A549 (cell line): ENCODE data around the gene CEP128. TPM values are rescaled to one million over a fixed set of nuclear protein-coding genes. Genes with fewer than 3 reads are reported as not detected.

Experiments
- ATAC-seq, 2 experiments: fragments of 200-7000 bp in 1 of 2; fragments of >200 bp in 1 of 2; cut with Nextera tagmentation in 1 of 2; cut with Tn5 transposase in 1 of 2; 3 replicates each; pipeline versions ENCODE4 v1.8.0 to v1.9.1; 2018 to 2020; ENCODE audit warnings: mild to moderate bottlenecking in 1 of 2, moderate library complexity in 1 of 2
- CTCF ChIA-PET: fragments of 300-600 bp; sonication (Branson Sonifier 250); formaldehyde crosslinking; extraction: SDS; loops from one replicate; lab custom pipeline; 2021; ENCODE audit warnings: antibody characterized with exemption, inconsistent platforms; lab: Yijun Ruan, JAX
- POLR2A ChIA-PET: fragments of 350-600 bp; formaldehyde crosslinking; extraction: SDS; loops from one replicate; lab custom pipeline; 2021; ENCODE audit warnings: antibody characterized with exemption, inconsistent platforms; lab: Yijun Ruan, JAX
- DNase-seq, 2 experiments: peaks; one replicate each; pipeline versions ENCODE4 v3.0.0 to v3.0.0-alpha.2; 2011 to 2016; ENCODE audit warnings: low read depth in 1 of 2, low spot score in 1 of 2
- FAIRE-seq: peaks from 2 replicates; lab custom pipeline; 2011; peaks lifted over from hg19 to GRCh38; lab: Jason Lieb, UNC
- H3K27ac ChIP-seq, 2 experiments: fragments of >200 bp; sonication (Bioruptor Twin); formaldehyde crosslinking; 3 replicates each; pipeline ENCODE4 v1.5.1; 2016 to 2017
- H3K4me1 ChIP-seq: fragments of >200 bp; sonication (Bioruptor Twin); formaldehyde crosslinking; 3 replicates; pipeline ENCODE4 v1.6.1; 2016
- H3K4me2 ChIP-seq: fragments of >200 bp; sonication (Bioruptor Twin); formaldehyde crosslinking; 3 replicates; pipeline ENCODE4 v1.6.1; 2016
- H3K4me3 ChIP-seq: fragments of >200 bp; sonication (Bioruptor Twin); formaldehyde crosslinking; 3 replicates; pipeline ENCODE4 v1.5.1; 2016
- H3K9me3 ChIP-seq: fragments of >200 bp; sonication (Bioruptor Twin); formaldehyde crosslinking; 3 replicates; pipeline ENCODE4 v1.6.1; 2016
- CHD2 ChIP-seq: fragments of 150-350 bp; IDR thresholded peaks from 2 replicates; pipeline ENCODE4 v1.6.1; 2014; ENCODE audit warnings: low read length; ENCODE audit not compliant: partially characterized antibody
- EHF ChIP-seq: fragments of 250-450 bp; sonication (Bioruptor Pico); IDR thresholded peaks from 2 replicates; pipeline ENCODE4 v1.5.0; 2020; ENCODE audit warnings: mild to moderate bottlenecking
- EHMT2 ChIP-seq: fragments of 200-600 bp; sonication (generic); IDR thresholded peaks from 2 replicates; pipeline ENCODE4 v1.6.1; 2016; ENCODE audit warnings: antibody characterized with exemption, low read depth, mild to moderate bottlenecking, moderate library complexity
- FOSB ChIP-seq: fragments of 250-450 bp; sonication (Bioruptor Pico); IDR thresholded peaks from 2 replicates; pipeline ENCODE4 v1.5.0; 2020; ENCODE audit warnings: mild to moderate bottlenecking, moderate library complexity
- JUNB ChIP-seq: fragments of >200 bp; sonication (Bioruptor Twin); formaldehyde crosslinking; IDR thresholded peaks from 2 replicates; pipeline ENCODE4 v1.6.1; 2016
- KDM1A ChIP-seq: fragments of 200-600 bp; sonication (generic); IDR thresholded peaks from 2 replicates; pipeline ENCODE4 v1.6.1; 2016; ENCODE audit warnings: low read depth, mild to moderate bottlenecking
- KDM5A ChIP-seq: fragments of 200-600 bp; sonication (generic); IDR thresholded peaks from 2 replicates; pipeline ENCODE4 v1.6.1; 2016; ENCODE audit warnings: antibody characterized with exemption, mild to moderate bottlenecking
- SMC3 ChIP-seq: fragments of >200 bp; sonication (Bioruptor Twin); formaldehyde crosslinking; IDR thresholded peaks from 3 replicates; pipeline ENCODE4 v1.6.1; 2018; ENCODE audit warnings: inconsistent platforms
- SREBF2 ChIP-seq: fragments of 450-650 bp; IDR thresholded peaks from 2 replicates; pipeline ENCODE4 v1.6.1; 2014; ENCODE audit warnings: mild to moderate bottlenecking, moderate library complexity
- ZC3H11A ChIP-seq: fragments of 450-650 bp; IDR thresholded peaks from 2 replicates; pipeline ENCODE4 v1.6.1; 2014; ENCODE audit warnings: antibody characterized with exemption, mild to moderate bottlenecking
- ZFP36 ChIP-seq: fragments of 450-650 bp; IDR thresholded peaks from 2 replicates; pipeline ENCODE4 v1.6.1; 2014; ENCODE audit warnings: borderline replicate concordance; ENCODE audit not compliant: partially characterized antibody
- ZSCAN20 ChIP-seq: fragments of 250-450 bp; sonication (Bioruptor Pico); IDR thresholded peaks from 2 replicates; pipeline ENCODE4 v1.8.0; 2022; ENCODE audit warnings: mild to moderate bottlenecking, moderate library complexity
- WGBS: methylation state at CpG from one replicate; pipeline ENCODE4 v1.1.6; 2017; ENCODE audit errors: missing lambda C conversion rate; 5-methylcytosine and 5-hydroxymethylcytosine counted together
- polyA plus RNA-seq, 4 experiments: library from polyadenylated mRNA; depleted of rRNA in 3 of 4; stranded (reverse); fragments of >200 nt; fragmentation: RNase III in 1 of 4; extraction: RNeasy Plus Mini Kit Qiagen cat#74134 plus additional on column Dnase treatment in 1 of 4; gene quantifications; 2 replicates in 3 of 4; 3 replicates in 1 of 4; pipeline ENCODE4 v1.2.3, GENCODE V29; 2011 to 2017
- TF ChIP-seq, protein P1 (sequence below): fragments of 450-650 bp; IDR thresholded peaks from 2 replicates; pipeline ENCODE4 v1.6.1; 2014; ENCODE audit warnings: antibody characterized with exemption
- TF ChIP-seq, protein P2 (sequence below): fragments of 200-600 bp; sonication (generic); IDR thresholded peaks from 2 replicates; pipeline ENCODE4 v1.6.1; 2016; ENCODE audit warnings: antibody characterized with exemption, mild to moderate bottlenecking, moderate library complexity
- TF ChIP-seq, protein P3 (sequence below): IDR thresholded peaks from 2 replicates; pipeline ENCODE4 v1.6.1; 2012
- TF ChIP-seq, protein P4 (sequence below): IDR thresholded peaks from 2 replicates; pipeline ENCODE4 v1.6.1; 2012; ENCODE audit warnings: low read depth, borderline replicate concordance
- TF ChIP-seq, protein P5 (sequence below): fragments of >200 bp; sonication (Bioruptor Twin); formaldehyde crosslinking; IDR thresholded peaks from 2 replicates; pipeline ENCODE4 v1.6.1; 2016
- TF ChIP-seq, protein P6 (sequence below): fragments of 250-450 bp; sonication (Bioruptor Pico); IDR thresholded peaks from 2 replicates; pipeline ENCODE4 v1.5.0; 2020; ENCODE audit warnings: low read depth, mild to moderate bottlenecking, moderate library complexity
- TF ChIP-seq, protein P7 (sequence below): IDR thresholded peaks from 2 replicates; pipeline ENCODE4 v1.6.1; 2012
- TF ChIP-seq, protein P8 (sequence below): fragments of >200 bp; sonication (Bioruptor Twin); formaldehyde crosslinking; IDR thresholded peaks from 3 replicates; pipeline ENCODE4 v1.5.1; 2016
- TF ChIP-seq, protein P9 (sequence below): fragments of 150-350 bp; IDR thresholded peaks from 2 replicates; pipeline ENCODE4 v1.6.1; 2014; ENCODE audit warnings: low read depth, mild to moderate bottlenecking, low read length

Gene CEP128
- polyA plus RNA-seq, 2 of the 4 experiments (the other 2 are of a cell fraction), result 5.8 to 7.0 TPM

DNA sequence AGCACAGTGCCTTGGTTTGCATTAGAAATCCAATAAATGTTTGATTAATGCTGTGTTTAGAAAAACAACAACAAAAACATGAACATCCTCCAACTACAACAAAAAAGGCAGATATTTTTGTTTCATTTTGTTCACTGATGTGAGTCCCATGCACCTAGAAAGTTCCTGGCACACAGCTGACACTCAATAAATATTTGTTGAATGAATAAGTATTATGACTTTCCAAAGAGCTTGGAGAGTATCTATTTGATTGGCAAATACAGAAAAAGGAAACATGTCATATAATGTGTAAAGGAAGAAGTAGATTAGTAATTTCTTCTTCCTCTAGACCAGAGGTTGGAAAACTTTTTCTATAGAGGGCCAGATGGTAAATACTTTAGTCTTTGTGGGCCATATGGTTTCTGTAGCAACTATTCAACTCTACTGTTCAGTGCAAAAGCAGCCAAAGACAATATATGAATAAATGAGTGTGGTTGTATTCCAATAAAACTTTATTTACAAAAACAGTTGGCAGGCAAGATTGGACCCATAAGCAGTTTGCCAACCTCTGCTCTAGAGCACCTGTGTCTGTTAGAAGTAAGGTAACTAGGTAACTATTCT lies 417.9 kb downstream of the CEP128 start:
- ATAC-seq, result peak in 1 of 2 experiments; percentile 30; a peak in 1 of 6 replicates
- TF ChIP-seq JUNB, result 0 out of 2 replicates have a peak, but pooled peaks have one; percentile 12
- no peak for TF ChIP-seq EHF
- TF ChIP-seq, all 56 proteins: peak for 1
- DNase-seq (no peak), FAIRE-seq (no peak)
- no peak overlapping the region for H3K27ac ChIP-seq
- ChIA-PET CTCF (interaction anchor here (1.0 kb wide), 1 partner anchor 467 kb away, joined by 3 read pairs; no protein-coding TSS in a partner anchor), POLR2A (no interaction called here)
- H3K4me2 ChIP-seq, result no peak overlapping the region
- peaks cover 11% of the 10 kb centered on the region; the same call in 2 of the 3 replicates for H3K4me1 ChIP-seq
- no peaks in the 10 kb centered on the region for H3K9me3 ChIP-seq
- H3K4me3 ChIP-seq, result no peak overlapping the region

DNA sequence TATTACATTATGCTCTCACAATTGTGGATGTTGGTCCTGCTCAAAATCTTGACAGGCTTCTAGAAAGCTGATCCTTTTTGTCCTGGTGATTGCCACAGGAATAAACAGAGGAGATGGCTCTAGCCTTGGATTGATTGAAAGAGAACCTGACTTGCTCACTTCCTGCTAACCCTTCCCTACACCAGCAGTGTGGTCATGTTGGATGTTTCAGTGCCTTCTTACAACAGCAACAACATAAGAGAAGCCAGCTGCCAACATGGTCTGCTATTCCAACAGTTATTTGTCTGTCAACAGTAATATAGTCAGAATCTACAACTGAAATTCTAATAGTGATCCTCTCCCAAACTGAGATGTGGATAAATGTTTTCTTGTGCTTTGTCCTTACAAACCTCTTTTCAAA lies 418.6 kb downstream of the CEP128 start:
- POLR2A ChIA-PET, result no interaction called here
- H3K4me2 ChIP-seq, result no peak overlapping the region
- FAIRE-seq (no peak), DNase-seq (no peak), ATAC-seq (no peak)
- TF ChIP-seq ZC3H11A, result no peak
- no peak for TF ChIP-seq ZSCAN20 (CRISPR knock-in tag)
- TF ChIP-seq, protein P1, sequence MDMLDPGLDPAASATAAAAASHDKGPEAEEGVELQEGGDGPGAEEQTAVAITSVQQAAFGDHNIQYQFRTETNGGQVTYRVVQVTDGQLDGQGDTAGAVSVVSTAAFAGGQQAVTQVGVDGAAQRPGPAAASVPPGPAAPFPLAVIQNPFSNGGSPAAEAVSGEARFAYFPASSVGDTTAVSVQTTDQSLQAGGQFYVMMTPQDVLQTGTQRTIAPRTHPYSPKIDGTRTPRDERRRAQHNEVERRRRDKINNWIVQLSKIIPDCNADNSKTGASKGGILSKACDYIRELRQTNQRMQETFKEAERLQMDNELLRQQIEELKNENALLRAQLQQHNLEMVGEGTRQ, result no peak
- no peak for TF ChIP-seq EHMT2
- TF ChIP-seq, protein P2, sequence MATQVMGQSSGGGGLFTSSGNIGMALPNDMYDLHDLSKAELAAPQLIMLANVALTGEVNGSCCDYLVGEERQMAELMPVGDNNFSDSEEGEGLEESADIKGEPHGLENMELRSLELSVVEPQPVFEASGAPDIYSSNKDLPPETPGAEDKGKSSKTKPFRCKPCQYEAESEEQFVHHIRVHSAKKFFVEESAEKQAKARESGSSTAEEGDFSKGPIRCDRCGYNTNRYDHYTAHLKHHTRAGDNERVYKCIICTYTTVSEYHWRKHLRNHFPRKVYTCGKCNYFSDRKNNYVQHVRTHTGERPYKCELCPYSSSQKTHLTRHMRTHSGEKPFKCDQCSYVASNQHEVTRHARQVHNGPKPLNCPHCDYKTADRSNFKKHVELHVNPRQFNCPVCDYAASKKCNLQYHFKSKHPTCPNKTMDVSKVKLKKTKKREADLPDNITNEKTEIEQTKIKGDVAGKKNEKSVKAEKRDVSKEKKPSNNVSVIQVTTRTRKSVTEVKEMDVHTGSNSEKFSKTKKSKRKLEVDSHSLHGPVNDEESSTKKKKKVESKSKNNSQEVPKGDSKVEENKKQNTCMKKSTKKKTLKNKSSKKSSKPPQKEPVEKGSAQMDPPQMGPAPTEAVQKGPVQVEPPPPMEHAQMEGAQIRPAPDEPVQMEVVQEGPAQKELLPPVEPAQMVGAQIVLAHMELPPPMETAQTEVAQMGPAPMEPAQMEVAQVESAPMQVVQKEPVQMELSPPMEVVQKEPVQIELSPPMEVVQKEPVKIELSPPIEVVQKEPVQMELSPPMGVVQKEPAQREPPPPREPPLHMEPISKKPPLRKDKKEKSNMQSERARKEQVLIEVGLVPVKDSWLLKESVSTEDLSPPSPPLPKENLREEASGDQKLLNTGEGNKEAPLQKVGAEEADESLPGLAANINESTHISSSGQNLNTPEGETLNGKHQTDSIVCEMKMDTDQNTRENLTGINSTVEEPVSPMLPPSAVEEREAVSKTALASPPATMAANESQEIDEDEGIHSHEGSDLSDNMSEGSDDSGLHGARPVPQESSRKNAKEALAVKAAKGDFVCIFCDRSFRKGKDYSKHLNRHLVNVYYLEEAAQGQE, result no peak
- TF ChIP-seq KDM5A, result no peak
- TF ChIP-seq, protein P3, sequence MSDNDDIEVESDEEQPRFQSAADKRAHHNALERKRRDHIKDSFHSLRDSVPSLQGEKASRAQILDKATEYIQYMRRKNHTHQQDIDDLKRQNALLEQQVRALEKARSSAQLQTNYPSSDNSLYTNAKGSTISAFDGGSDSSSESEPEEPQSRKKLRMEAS, result no peak
- TF ChIP-seq SREBF2, result no peak
- TF ChIP-seq, protein P4, sequence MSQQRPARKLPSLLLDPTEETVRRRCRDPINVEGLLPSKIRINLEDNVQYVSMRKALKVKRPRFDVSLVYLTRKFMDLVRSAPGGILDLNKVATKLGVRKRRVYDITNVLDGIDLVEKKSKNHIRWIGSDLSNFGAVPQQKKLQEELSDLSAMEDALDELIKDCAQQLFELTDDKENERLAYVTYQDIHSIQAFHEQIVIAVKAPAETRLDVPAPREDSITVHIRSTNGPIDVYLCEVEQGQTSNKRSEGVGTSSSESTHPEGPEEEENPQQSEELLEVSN, result no peak
- TF ChIP-seq FOSB (CRISPR knock-in tag), result no peak
- TF ChIP-seq SMC3, result no peak
- TF ChIP-seq, protein P5, sequence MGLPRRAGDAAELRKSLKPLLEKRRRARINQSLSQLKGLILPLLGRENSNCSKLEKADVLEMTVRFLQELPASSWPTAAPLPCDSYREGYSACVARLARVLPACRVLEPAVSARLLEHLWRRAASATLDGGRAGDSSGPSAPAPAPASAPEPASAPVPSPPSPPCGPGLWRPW, result no peak
- peaks cover 11% of the 10 kb centered on the region; the same call in 2 of the 3 replicates for H3K4me1 ChIP-seq
- H3K9me3 ChIP-seq, result no peaks in the 10 kb centered on the region
- H3K4me3 ChIP-seq, result no peak overlapping the region
- CTCF ChIA-PET, result interaction anchor here (1.0 kb wide), 1 partner anchor 467 kb away, joined by 3 read pairs; no protein-coding TSS in a partner anchor
- no peak overlapping the region for H3K27ac ChIP-seq

DNA sequence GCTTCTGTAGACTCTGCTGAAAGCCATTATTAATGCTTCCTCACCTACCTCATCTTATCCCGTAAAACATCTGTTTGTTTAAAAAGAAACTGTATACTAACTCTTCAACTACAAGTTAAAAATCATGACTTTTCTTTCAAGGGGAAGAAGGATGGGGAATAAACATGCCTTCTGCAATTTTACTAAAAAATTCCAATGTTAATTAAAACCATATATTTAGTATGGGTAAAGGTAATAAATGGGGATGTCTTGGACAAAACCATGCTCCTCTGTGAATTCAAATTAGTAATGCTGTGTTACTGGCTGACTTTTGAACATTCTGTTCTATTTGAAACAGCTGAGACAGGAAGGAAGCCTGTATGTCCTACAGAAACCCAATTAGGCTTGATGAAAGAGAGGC lies 419.1 kb downstream of the CEP128 start:
- DNase-seq, result no peak
- FAIRE-seq, result no peak
- Histone ChIP-seq H3K27ac (no peak overlapping the region), H3K4me3 (no peak overlapping the region), H3K9me3 (no peaks in the 10 kb centered on the region), H3K4me2 (no peak overlapping the region), H3K4me1 (peaks cover 11% of the 10 kb centered on the region; the same call in 2 of the 3 replicates)
- ChIA-PET POLR2A (no interaction called here), CTCF (no interaction called here)
- no peak for ATAC-seq
- WGBS, result 92% methylated on average over 1 of the region's 1 CpG
- TF ChIP-seq ZFP36 (no peak), KDM1A (no peak), CHD2 (no peak), SMC3 (no peak), FOSB (CRISPR knock-in tag) (no peak), EHF (no peak)
- TF ChIP-seq, protein P5, result no peak
- TF ChIP-seq, protein P6, sequence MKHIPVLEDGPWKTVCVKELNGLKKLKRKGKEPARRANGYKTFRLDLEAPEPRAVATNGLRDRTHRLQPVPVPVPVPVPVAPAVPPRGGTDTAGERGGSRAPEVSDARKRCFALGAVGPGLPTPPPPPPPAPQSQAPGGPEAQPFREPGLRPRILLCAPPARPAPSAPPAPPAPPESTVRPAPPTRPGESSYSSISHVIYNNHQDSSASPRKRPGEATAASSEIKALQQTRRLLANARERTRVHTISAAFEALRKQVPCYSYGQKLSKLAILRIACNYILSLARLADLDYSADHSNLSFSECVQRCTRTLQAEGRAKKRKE, result no peak
- TF ChIP-seq, protein P7, sequence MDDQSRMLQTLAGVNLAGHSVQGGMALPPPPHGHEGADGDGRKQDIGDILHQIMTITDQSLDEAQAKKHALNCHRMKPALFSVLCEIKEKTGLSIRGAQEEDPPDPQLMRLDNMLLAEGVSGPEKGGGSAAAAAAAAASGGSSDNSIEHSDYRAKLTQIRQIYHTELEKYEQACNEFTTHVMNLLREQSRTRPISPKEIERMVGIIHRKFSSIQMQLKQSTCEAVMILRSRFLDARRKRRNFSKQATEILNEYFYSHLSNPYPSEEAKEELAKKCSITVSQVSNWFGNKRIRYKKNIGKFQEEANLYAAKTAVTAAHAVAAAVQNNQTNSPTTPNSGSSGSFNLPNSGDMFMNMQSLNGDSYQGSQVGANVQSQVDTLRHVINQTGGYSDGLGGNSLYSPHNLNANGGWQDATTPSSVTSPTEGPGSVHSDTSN, result no peak
- TF ChIP-seq, protein P8, sequence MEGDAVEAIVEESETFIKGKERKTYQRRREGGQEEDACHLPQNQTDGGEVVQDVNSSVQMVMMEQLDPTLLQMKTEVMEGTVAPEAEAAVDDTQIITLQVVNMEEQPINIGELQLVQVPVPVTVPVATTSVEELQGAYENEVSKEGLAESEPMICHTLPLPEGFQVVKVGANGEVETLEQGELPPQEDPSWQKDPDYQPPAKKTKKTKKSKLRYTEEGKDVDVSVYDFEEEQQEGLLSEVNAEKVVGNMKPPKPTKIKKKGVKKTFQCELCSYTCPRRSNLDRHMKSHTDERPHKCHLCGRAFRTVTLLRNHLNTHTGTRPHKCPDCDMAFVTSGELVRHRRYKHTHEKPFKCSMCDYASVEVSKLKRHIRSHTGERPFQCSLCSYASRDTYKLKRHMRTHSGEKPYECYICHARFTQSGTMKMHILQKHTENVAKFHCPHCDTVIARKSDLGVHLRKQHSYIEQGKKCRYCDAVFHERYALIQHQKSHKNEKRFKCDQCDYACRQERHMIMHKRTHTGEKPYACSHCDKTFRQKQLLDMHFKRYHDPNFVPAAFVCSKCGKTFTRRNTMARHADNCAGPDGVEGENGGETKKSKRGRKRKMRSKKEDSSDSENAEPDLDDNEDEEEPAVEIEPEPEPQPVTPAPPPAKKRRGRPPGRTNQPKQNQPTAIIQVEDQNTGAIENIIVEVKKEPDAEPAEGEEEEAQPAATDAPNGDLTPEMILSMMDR, result no peak
- TF ChIP-seq, protein P9, sequence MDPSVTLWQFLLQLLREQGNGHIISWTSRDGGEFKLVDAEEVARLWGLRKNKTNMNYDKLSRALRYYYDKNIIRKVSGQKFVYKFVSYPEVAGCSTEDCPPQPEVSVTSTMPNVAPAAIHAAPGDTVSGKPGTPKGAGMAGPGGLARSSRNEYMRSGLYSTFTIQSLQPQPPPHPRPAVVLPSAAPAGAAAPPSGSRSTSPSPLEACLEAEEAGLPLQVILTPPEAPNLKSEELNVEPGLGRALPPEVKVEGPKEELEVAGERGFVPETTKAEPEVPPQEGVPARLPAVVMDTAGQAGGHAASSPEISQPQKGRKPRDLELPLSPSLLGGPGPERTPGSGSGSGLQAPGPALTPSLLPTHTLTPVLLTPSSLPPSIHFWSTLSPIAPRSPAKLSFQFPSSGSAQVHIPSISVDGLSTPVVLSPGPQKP, result no peak
